OCI-LY3 (cell line): ENCODE results near the gene ARHGEF28.

Source experiments
- H2AFZ ChIP-seq: fragments of 200-600, 300-600 bp; shearing (Covaris generic); 2 replicates; pipeline ENCODE4 v1.6.0; 2014; ENCODE audit warnings: antibody characterized with exemption, low read depth, low read length
- H3K27ac ChIP-seq: fragments of 200-600, 300-600 bp; sonication (generic); 2 replicates; pipeline ENCODE4 v1.5.1; 2014; ENCODE audit warnings: mild to moderate bottlenecking, low read length, moderate library complexity, mixed read lengths
- H3K27me3 ChIP-seq: fragments of 200-600, 300-600 bp; sonication (generic); 2 replicates; pipeline ENCODE4 v1.6.1; 2014; ENCODE audit warnings: low read depth, low read length, mixed read lengths
- H3K36me3 ChIP-seq: fragments of 200-600, 300-600 bp; sonication (generic); replicated peaks from 2 replicates; pipeline ENCODE3; 2014; ENCODE audit warnings: low read depth, low read length, mixed read lengths
- H3K4me1 ChIP-seq: fragments of 300-600, 200-600 bp; sonication (generic); 2 replicates; pipeline ENCODE4 v1.6.1; 2014; ENCODE audit warnings: low read length, mixed read lengths
- H3K4me2 ChIP-seq: fragments of 200-600, 300-600 bp; sonication (generic); 2 replicates; pipeline ENCODE4 v1.6.1; 2014; ENCODE audit warnings: low read length, mixed read lengths
- H3K4me3 ChIP-seq: fragments of 300-600, 200-600 bp; sonication (generic); 2 replicates; pipeline ENCODE4 v1.5.1; 2014; ENCODE audit warnings: antibody characterized with exemption, mild to moderate bottlenecking, low read length, moderate library complexity
- H3K79me2 ChIP-seq: fragments of 300-600, 200-600 bp; shearing (Covaris generic); 2 replicates; pipeline ENCODE4 v1.6.1; 2014; ENCODE audit warnings: mild to moderate bottlenecking, low read length, mixed read lengths
- H3K9ac ChIP-seq: fragments of 300-600, 200-600 bp; shearing (Covaris generic); 2 replicates; pipeline ENCODE4 v1.6.0; 2014; ENCODE audit warnings: mild to moderate bottlenecking, low read length, moderate library complexity
- H3K9me3 ChIP-seq: fragments of 200-600, 300-600 bp; shearing (Covaris generic); 2 replicates; pipeline ENCODE4 v1.6.1; 2014; ENCODE audit warnings: low read length, mixed read lengths; ENCODE audit not compliant: insufficient read depth
- H4K20me1 ChIP-seq: fragments of 200-600, 300-600 bp; sonication (generic); 2 replicates; pipeline ENCODE4 v1.6.1; 2016; ENCODE audit warnings: low read length, mixed read lengths; ENCODE audit not compliant: insufficient read depth
- EZH2phosphoT487 ChIP-seq: fragments of 200-600 bp; shearing (Covaris generic); IDR thresholded peaks from 2 replicates; pipeline ENCODE4 v1.6.1; 2018; ENCODE audit warnings: antibody characterized with exemption, mixed run types, low read depth
- TF ChIP-seq, protein P1 (sequence below): fragments of 200-600, 300-600 bp; sonication (generic); IDR thresholded peaks from 2 replicates; pipeline ENCODE4 v1.5.1; 2014; ENCODE audit warnings: antibody characterized with exemption, low read length, low read depth

ARHGEF28 gene

DNA sequence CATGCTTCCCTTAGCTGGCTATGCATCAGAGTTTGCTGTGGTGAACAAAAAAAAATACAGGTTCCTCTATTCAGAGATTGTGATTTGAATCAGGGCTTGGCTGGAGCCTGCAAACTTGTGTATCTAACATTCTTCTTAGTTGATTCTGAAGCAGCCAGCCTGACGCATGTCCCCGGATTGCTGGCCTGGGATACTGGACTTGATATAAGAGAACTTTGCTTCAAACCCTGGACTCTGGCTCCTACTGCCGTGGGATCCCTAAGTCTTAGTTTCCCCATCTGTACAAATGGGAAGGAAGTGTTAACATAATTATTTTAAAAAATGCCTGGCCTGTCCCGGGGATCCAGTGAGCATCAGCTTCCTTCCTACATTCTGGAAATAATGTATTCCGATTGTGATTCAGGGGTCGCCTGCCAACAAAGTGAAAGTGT, 292.8 kb downstream of the ARHGEF28 start:
- no peak overlapping the region for H2AFZ ChIP-seq

DNA sequence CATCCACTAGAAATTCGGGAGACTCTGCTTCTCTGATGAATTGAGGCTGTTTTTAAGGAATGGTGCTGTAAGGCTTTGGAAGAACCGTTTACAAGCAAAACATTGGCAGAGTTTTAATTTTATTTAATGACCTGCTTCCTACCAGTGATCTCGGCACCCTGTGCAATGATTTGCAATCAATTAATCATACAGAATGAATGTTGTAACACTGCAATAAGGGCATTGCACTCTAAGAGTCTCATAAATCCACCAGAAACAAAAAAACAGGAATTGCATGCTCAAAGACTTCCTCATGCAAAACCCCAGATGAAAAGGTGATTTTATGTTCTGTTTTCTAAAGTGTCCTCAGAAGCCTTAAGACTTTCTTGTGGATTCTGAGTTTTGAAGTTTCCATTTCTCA, 295.7 kb downstream of the ARHGEF28 start:
- TF ChIP-seq EZH2phosphoT487: no peak
- TF ChIP-seq, protein P1, sequence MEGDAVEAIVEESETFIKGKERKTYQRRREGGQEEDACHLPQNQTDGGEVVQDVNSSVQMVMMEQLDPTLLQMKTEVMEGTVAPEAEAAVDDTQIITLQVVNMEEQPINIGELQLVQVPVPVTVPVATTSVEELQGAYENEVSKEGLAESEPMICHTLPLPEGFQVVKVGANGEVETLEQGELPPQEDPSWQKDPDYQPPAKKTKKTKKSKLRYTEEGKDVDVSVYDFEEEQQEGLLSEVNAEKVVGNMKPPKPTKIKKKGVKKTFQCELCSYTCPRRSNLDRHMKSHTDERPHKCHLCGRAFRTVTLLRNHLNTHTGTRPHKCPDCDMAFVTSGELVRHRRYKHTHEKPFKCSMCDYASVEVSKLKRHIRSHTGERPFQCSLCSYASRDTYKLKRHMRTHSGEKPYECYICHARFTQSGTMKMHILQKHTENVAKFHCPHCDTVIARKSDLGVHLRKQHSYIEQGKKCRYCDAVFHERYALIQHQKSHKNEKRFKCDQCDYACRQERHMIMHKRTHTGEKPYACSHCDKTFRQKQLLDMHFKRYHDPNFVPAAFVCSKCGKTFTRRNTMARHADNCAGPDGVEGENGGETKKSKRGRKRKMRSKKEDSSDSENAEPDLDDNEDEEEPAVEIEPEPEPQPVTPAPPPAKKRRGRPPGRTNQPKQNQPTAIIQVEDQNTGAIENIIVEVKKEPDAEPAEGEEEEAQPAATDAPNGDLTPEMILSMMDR: no peak
- Histone ChIP-seq H2AFZ (no peak overlapping the region), H3K4me2 (no peak overlapping the region), H4K20me1 (no peaks in the 10 kb centered on the region), H3K9ac (no peak overlapping the region), H3K9me3 (no peaks in the 10 kb centered on the region), H3K27ac (no peak overlapping the region), H3K79me2 (no peaks in the 10 kb centered on the region), H3K27me3 (no peaks in the 10 kb centered on the region), H3K4me1 (no peaks in the 10 kb centered on the region), H3K4me3 (no peak overlapping the region), H3K36me3 (no peaks in the 10 kb centered on the region)

More for the DNA sequence above, 292.8 kb downstream of the ARHGEF28 start:
- Histone ChIP-seq H3K4me2 (peak overlapping the region; percentile 26), H3K9ac (no peak overlapping the region), H3K79me2 (no peaks in the 10 kb centered on the region), H3K27me3 (no peaks in the 10 kb centered on the region), H4K20me1 (no peaks in the 10 kb centered on the region), H3K27ac (no peak overlapping the region), H3K36me3 (no peaks in the 10 kb centered on the region), H3K4me3 (peak overlapping the region; percentile 17; the same call in 1 of the 2 replicates), H3K9me3 (no peaks in the 10 kb centered on the region), H3K4me1 (no peaks in the 10 kb centered on the region)
- TF ChIP-seq, protein P1: no peak
- TF ChIP-seq EZH2phosphoT487: no peak

DNA sequence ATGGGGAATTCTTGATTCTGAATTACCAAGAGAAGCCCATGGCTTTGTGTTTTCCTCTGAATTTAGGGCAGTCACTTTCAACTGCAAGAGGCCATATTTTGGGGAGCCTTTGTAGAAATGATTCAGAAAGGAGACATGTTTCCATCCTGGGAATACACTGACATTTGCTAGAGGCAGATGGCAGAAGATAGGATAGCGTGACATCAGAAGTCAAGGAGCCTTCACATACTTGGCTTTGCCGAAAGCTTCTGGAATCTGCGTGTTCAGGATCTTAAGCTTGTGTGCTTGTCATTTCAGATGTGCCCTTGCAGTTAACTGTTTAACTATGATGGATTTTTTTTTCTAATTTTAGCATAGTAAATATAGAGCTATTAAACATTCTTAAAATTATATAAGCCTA, 296.2 kb downstream of the ARHGEF28 start:
- no peak overlapping the region for H3K4me2 ChIP-seq
- H2AFZ ChIP-seq: no peak overlapping the region

DNA sequence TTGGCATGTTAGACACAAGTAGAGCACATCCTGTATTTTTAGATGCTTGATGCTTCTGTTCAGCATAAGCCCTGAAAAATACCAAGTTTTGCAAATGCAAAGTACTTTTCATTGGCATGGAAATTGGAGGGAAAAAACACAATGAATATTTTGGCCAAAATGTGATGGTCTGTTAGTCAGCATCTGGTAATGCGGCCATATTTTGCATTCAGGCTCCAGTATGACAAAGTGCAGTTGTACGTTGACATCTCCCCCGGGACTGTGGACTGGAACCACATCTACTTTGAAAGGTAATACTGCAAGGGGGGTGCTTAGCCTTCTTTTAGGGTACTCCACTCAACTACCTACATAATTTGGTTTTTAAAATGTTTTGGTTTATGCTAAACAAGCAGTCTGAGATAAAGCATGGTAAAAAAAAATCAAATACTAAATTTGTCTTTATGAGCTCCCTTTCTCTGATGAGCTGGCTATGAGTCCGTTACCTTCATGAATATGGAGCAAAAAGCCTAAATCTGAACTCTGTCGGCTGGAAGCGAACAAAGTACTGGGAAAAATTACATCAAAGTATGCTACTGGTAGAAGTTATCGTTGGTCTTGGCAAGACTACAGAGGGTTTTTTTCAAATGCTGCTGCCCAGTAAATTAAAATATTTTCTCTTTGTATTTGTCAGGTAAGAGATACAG, 297.0 kb downstream of the ARHGEF28 start:
- peaks cover 4% of the 10 kb centered on the region; the same call in 1 of the 2 replicates for H3K4me1 ChIP-seq
- H4K20me1 ChIP-seq: no peaks in the 10 kb centered on the region
- no peaks in the 10 kb centered on the region for H3K27me3 ChIP-seq
- H2AFZ ChIP-seq: no peak overlapping the region
- no peaks in the 10 kb centered on the region for H3K9me3 ChIP-seq
- TF ChIP-seq, protein P1: no peak
- no peak for TF ChIP-seq EZH2phosphoT487
- H3K4me3 ChIP-seq: no peak overlapping the region
- no peaks in the 10 kb centered on the region for H3K36me3 ChIP-seq
- H3K79me2 ChIP-seq: no peaks in the 10 kb centered on the region
- no peak overlapping the region for H3K4me2 ChIP-seq
- H3K27ac ChIP-seq: no peak overlapping the region
- H3K9ac ChIP-seq: no peak overlapping the region

More for the DNA sequence above, 296.2 kb downstream of the ARHGEF28 start:
- no peaks in the 10 kb centered on the region for H3K79me2 ChIP-seq
- H3K27ac ChIP-seq: no peak overlapping the region
- no peak overlapping the region for H3K4me3 ChIP-seq
- TF ChIP-seq EZH2phosphoT487: no peak
- TF ChIP-seq, protein P1: no peak
- H3K36me3 ChIP-seq: no peaks in the 10 kb centered on the region
- H3K4me1 ChIP-seq: no peaks in the 10 kb centered on the region
- H4K20me1 ChIP-seq: no peaks in the 10 kb centered on the region
- H3K9me3 ChIP-seq: no peaks in the 10 kb centered on the region
- no peak overlapping the region for H3K9ac ChIP-seq
- no peaks in the 10 kb centered on the region for H3K27me3 ChIP-seq
